HG03432 (cell line): ENCODE results near the gene TBCD.

ENCODE experiments used
- ATAC-seq: cut with Tn5 transposase; IDR thresholded peaks from one replicate; pipeline ENCODE4 v1.9.1; 2021; ENCODE audit warnings: mild to moderate bottlenecking, moderate library complexity; ENCODE audit not compliant: unreplicated experiment

Gene TBCD

DNA sequence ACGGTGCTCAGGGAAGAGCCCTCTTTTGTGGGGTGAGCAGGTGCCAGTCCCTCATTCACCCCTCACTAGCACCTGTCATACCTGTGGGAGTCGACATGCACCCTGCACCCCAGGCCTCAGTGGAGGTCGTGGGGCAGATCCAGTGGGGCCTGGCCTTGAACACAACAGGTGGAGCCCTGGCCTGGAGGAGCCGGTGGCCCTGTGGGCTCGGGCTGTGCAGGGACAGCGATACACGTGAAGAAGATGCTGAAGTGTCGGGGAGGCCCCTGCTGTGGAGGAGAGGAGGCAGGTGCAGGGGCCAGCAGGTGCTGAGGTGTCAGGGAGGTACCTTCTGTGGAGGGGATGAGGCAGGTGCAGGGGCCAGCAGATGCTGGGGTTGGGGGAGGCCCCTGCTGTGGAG lies 56.1 kb downstream of the TBCD start:
- ATAC-seq: no peak

DNA sequence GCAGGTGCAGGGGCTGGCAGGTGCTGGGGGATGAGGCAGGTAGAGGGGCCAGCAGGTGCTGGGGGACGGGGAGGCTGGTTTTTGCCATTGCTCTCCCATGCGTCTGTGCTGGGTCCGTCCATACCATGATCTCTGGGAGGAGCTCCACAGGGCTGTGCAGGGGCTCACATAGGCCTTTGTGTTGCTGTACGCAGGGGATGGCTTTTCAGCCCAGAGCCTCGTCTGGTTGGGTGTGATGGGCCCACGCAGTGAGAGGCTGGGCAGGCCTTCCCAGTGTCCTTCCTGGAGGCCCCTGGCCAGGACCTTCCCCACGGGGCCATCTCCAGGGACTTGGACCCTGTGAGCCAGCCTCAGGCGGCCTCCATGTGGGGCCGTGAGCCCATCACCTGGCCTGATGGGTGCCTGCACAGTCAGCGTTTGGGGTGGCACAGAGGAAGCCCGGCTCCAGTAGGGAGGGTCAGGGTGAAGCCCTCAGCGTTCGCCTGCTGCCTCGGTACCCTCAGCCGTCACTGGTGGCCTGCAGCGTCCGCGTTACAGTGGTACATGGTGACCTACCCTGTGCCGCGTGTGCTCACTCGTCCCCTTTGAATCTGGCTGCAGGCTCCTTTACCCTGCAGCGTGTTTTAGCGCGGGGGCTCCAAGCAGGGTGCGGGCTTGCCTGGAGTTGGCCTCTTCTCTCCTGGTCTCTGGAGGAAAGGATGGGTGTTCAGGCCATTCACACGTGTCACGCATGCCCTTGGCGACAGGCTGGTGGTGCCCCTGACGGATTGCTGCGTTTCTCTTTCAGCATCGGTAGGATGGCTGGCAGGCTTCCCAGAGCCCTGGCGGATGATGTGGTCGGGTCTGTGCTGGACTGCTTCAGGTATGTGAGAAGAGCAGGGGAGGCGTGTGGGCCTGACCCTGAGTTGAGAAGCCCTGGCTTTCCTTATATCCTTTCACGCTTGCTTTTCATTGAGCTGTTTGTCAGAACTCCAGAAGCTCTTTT lies 57.3 kb downstream of the TBCD start:
- no peak for ATAC-seq

DNA sequence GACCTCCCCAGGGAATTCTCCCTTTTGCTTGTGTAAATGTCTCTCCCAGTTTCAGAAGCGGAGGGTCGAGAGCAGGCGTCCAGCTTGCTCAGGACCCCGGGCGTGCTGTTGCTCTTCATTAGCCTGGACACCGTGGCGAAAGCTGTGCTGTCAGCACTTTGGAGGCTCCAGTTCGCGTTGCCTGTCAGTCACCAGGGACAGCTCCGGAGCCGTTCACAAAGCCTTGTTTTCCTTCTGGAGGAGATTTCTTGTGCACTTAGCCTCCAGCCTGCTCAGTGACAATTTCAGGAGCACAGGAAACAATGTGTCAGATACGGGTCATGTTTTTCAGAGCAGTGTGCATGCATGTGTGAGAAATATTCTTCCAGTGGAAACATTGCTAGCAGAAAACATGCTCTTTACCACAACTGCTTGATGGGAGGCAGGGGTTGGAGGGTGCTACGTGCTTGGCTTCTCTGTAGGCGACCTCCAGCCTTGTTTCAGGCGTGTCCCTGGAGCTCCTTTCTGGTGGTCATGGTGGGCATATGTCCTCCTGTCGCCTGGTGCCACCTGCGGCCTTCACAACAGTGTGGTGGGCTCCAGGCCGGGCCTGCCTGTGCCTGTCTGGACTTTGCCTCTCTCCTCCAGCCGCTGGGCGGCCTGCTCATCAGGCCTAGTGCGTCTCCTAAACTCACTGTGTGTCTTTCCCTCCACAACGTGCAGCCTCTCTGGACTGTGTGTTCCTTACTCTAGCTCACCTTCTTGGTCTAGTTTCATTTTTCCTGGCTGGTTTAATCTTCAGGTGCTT lies 59.0 kb downstream of the TBCD start:
- no peak for ATAC-seq

DNA sequence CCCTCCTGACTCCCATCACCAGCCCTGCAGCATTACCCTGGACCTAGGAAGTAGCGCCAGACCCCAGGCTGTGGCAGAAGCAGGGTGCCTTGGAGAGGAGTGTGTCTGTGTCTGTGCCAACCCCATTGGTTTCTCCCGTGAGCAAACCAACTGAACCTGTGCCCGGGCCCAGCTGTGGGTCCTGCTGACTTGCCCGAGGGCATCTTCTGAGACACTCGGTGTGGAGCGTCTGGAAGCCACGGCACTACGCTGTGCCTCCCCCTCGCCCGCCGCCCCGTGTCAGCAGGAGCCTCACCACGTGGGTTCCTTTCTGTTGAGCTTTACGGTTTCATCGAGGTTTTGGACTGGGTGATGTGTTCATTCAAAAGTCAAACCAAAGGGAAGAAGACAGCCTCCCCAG lies 60.2 kb downstream of the TBCD start:
- ATAC-seq: no peak

DNA sequence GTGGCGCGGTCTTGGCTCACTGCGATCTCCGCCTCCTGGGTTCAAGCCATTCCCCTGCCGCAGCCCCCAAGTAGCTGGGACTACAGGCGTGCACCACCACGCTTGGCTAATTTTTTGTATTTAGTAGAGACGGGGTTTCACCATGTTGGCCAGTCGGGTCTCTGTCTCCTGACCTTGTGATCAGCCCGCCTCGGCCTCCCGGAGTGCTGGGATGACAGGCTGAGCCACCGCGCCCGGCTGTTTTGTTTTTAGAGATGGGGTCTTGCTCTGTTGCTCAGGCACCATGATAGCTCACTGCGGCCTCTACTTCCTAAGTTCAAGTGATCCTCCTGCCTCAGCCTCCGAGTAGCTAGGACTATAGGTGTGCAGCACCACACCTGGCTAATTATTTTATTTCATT lies 60.7 kb downstream of the TBCD start:
- ATAC-seq: no peak

DNA sequence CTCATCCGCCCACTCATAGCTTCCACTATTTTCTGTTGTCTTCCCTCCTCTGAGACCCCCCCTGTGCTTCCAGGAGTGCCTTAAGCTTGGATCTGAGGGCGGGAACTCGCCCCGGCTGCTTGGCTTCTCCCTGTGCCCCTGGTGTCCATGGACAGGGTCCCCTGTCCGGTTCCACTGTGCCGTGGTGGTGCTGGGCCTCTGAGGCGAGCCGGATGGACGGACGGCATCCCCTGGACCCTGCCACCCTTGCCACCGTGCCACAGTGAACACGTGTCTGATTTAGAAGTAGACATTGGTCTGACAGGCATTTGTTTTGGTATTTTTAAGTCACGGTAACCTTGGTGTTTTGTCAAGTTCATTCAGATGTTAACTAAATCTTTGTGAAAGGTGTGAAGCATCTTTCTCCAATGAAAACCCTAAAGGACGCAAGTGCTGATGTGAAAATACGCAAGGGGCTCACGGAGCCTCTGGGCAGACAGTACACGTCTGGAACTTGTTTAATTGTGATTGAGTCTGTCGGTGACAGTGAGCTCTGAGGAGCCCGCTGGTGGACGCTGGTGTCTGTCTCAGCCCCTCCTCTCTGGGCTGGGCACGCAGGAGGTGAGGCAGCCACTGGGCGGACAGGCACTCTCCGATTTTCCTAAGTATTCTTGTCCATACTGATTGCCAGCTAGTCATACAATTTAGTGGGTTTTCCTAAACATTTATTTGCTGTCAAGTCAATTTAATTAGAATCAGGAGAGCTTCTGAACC lies 61.6 kb downstream of the TBCD start:
- ATAC-seq: no peak

DNA sequence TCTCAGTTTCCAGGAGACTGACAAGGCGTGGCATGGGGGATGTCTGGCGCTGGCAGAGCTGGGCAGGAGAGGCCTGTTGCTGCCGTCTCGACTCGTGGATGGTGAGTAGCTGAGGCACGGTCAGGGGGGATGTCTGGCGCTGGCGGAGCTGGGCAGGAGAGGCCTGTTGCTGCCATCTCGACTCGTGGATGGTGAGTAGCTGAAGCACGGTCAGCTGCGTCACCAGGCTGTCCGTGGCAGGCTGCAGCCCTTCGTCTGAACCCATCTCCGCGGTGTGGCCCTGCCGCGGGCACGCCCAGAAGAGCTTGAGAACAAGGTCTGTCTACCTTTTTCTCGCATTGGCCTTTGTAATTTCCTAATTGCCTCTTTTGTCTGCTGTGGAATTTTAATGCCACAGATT lies 63.0 kb downstream of the TBCD start:
- ATAC-seq: no peak

DNA sequence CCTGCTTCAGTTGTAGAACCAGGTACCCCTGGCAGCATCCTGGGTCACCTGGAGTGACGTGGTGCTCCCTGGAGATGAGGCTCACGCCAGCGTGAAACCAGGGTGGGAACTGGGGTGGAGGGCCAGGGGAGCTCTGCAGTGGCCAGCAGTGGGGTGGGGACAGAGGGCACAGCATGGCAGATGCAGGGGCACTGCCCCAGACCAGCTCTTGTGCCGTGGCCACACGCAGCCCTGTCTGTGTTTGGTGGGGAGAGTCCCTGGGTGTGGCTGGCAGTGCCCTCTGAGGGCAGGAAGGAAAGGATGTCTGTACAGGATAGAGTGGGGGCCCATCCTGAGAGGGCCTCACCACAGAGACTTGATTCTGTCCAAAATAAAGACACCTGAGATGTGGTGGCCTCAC lies 63.5 kb downstream of the TBCD start:
- no peak for ATAC-seq

DNA sequence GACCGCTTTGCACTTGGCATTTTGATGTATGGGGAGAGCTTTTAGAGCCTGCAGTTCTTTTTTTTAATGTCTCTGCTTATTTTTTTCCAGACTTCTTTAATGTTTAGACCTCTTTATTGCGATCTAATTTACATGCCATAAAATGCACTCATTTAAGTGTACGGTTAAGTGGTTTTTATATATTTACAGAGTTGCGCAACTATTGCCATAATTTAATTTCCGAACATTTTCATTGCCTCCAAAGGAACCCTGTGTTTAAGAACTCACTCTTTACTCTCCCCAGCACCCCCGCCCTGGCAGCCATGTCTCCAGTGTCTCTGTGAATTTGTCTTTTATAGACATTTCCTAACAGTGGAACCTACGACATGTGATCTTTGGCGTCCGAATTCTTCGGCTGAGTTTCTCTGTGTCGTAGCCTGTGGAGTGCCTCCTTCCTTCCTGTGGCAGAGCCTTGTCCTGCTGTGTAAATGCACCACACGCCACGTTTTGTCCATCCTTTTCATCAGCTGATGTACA lies 64.0 kb downstream of the TBCD start:
- no peak for ATAC-seq

DNA sequence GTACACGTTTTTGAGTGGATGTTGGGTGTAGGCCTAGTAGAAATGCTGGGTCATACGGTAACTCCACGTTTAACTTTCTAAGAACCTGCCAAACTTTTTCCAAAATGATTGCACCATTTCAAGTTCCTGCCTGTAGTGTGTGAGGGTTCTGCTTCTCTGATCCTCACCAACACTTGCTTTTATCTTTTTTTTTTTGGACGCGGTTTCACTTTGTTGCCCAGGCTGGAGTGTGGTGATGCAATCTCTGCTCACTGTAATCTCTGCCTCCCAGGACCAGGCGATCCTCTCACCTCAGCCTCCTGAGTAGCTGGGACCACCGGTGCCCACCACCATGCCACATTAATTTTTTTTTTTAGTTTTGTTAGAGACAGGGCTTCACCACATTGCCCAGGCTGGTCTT lies 64.5 kb downstream of the TBCD start:
- ATAC-seq: no peak

DNA sequence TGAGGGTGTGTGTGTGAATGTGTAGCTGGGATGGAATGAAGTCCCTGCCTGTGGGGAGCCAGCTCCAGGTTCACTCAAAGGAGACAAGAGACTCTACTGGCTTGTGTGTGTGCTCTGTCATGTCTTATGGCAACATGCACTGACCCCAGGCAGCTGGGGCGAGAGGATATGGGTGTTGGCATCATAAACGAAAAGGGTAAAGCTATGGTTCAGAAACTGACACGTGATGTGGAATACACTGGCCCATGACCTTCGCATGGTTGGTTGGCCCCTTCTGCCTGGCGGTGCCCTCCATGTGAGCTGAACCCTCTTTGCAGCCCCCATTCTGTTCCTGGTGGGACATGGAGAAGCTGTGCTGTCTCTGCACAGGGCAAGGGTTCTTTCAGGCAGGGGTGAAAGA lies 66.1 kb downstream of the TBCD start:
- ATAC-seq: no peak

DNA sequence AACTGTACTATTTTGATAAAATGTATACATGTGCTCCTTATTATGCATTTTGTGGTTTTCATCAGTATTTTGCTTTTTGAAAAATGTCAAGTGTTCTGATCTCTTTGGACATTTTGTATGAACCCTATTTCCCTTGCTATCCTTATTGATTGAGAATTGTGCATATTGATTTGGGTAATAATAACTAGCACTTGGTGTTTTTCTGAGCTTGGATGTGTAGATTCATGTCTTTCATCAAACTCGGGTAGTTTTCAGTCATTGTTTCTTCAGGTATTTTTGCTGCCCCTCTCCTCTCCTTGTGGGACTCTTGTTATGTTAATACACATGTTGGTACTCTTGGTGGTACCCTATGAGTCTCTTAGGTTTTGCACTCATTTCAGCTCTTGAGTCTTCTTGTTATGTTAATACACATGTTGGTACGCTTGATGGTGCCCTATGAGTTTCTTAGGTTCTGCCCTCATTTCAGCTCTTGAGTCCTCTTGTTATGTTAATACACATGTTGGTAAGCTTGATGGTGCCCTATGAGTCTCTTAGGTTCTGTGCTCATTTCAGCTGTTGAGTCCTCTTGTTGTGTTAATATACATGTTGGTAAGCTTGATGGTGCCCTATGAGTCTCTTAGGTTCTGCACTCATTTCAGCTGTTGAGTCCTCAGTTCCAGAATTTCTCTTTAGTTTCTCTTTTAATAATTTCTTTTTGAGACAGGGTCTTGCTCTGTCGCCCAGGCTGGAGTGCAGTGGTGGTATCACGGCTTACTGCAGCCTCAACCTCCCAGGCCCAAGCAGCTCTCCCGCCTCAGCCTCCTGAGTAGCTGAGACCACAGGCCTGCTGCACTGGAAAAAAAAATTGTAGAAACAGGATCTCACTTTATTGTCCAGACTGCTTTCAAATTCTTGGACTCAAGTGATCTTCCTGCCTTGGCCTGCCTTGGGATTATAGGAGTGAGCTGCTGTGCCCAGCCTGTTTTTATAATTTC lies 68.7 kb downstream of the TBCD start:
- ATAC-seq: no peak

DNA sequence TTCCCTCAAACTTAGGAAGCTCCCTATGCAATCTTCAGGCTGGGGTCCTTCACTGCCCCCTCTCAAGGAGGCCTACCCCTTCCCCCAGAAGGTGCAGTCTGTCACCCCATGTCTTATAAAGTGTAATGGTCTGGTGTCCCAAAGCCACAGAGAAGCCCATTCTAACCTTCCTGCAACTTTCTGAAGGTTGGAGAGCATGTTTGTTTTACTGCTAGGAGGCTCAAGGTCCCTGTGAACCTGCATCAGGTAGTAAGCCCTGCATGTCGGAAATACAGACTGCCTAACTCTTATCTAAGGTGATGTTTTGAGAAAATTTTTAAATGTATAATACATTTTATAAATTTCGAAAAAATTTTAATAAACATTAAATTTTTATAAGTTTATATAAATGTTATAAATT lies 69.7 kb downstream of the TBCD start:
- ATAC-seq: no peak

DNA sequence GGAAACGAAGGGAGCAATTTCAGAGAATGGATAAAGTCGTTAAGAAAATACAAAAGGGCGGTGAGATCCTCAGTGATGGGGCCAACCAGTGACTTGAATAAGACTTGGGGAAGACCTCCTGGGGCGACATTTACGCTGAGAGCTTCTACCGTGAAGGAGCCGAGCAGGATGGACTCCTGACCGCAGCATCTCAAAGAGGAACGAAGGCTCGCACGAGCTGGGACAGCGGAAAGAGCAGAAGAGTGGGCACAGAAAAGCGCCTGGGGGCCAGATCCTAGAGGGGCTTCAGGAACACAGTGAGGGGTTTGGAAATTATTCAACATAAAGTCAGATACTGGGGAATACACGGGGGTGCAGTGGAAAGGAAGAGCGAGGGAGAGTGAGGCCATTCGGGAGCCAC lies 70.4 kb downstream of the TBCD start:
- ATAC-seq: no peak

DNA sequence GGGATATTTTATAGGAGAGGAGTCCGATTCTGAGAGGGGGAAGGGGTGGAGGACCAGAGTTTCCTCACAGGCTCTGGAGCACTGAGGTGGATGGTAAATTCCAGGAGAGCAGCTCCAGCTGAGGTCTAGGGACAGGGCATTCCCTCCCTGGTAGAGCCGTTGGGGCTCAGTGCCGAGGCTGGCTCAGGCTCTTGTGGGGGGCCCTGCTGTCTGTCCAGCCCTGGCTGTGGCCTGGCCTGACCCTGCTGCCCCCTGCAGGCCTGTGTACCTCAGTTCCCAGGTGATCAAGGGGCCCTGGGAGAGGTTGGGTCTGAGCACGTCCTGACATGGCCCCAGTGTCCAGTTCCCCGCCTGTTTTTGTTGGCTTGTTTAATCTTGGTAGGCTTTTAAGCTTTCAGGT lies 71.1 kb downstream of the TBCD start:
- ATAC-seq: no peak

DNA sequence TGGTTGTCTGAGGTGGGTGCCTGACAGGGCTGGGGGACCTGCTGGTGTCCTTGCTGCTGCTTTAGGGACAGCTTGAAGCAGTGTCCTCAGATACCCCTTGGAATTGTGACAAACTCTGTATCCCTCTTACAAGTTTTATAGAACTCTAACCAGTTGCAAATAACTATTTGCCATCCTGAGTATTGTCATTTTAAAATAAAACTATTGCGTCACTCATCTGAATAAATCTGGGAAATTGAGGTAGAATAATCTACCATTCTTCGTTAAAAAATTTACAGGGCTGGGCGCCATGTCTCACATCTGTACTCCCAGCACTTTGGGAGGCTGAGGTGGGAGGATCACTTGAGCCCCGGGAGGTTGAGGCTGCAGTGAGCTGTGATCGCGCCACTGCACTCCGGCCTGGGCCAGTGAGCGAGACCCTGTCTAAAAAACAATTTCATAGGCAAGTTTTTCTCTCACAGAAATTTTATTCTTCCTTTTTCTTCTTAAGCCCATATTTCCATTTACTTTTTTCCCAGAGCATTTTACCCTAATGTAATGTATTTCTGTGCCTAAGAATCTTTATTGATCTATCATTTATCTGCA lies 73.8 kb downstream of the TBCD start:
- ATAC-seq: no peak

DNA sequence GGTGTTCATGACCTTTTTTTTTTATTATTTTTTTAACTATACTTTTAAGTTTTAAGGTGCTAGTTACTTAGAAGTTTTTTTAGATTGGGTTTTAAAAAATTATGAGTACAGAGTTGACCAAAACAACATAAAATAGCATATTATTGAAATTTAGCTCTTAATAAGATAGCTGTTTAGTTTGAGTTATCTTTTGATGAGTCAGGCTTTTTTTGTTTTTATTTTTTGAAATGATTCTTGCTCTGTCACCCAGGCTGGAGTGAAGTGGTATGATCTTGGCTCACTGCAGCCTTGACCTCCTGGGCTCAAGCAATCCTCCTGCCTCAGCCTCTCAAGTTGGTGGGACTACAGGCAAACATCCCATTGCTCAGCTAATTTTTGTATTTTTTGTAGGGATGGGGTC lies 74.3 kb downstream of the TBCD start:
- no peak for ATAC-seq

DNA sequence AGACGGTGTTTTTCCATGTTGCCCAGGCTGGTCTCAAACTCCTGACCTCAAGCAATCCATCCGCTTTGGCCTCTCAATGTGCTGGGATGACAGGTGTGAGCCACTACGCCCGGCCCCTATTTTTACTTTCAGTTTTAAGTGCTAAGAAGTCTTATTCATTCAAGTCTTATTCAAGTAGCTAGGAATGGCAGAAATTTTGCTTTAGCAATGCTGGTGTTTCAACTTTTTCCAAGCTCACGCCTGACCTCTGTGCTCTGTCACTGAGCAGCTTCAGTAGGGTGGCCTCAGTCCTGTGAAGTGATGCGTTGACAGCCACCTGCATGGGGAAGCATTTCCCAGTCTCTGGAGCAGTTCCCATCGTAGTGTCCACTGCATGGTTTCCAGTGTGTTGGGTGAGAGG lies 75.1 kb downstream of the TBCD start:
- no peak for ATAC-seq

DNA sequence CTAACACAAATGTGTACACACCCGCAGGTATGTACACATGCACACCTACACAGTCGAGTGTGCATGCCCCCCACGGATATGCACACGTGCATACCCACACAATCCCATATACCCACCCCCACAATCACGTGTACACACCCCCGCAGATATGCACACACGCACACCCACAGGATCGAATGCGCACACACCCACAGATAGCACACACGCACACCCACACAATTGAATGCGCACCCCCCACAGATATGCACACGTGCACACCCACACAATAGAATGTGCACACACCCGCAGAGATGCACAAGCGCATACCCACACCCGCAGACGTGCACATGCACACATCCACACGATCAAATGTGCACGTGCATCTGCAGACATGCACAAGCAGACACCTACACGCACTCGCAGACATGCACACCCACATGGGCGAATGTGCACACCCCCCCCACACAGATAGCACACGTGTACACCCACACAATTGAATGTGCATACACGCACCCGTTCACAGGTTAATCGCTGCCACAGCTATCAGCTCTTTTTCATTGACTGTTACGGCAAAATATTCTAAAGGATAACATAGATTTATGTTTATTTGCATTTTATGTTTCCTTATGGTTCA lies 77.1 kb downstream of the TBCD start:
- no peak for ATAC-seq
